Measurements from ENCODE around the gene CDH12.

GRCh38 chr5:22706901-22707300, 146.2 kb downstream of the CDH12 start:
- TF ChIP-seq PPARA (CRISPR knock-in tag; IDR thresholded peaks at IDR 0.05; ENCODE audit: borderline replicate concordance) (no peak), ZFP30 (CRISPR knock-in tag; IDR thresholded peaks at IDR 0.05) (no peak), ZNF70 (CRISPR knock-in tag; IDR thresholded peaks at IDR 0.05) (no peak)
